ENCODE results near the gene FRA10AC1. TPM values are rescaled to one million over a fixed set of nuclear protein-coding genes. Genes with fewer than 3 reads are reported as not detected.

Gene FRA10AC1
- total RNA-seq, 1 experiment from 2014 or later, result 20.3 TPM

- Histone ChIP-seq H3K4me3 (ENCODE audit: low read depth in 2 of 2, low read length in 2 of 2) (peak overlapping the region; percentile 58 to 85), H3K36me3 (ENCODE audit: control insufficient read depth, insufficient read depth, low read length) (peaks cover 13% of the 10 kb centered on the region), H3K27ac (ENCODE audit: low read length) (peak overlapping the region; percentile 91), H3K4me1 (ENCODE audit: control insufficient read depth, insufficient read depth, low read length) (peaks cover 9% of the 10 kb centered on the region; the same call in 1 of the 2 replicates), H3K9me3 (ENCODE audit: control insufficient read depth, insufficient read depth, low read depth, low read length) (no peaks in the 10 kb centered on the region), H3K27me3 (ENCODE audit: control insufficient read depth, insufficient read depth, low read length) (no peaks in the 10 kb centered on the region; the same call in 1 of the 2 replicates)
- CTCF ChIA-PET, result interaction anchor here (0.7 to 2.4 kb wide), 2 partner anchors 10 to 113 kb away, joined by 3 to 9 read pairs; no protein-coding TSS in a partner anchor
- intact Hi-C loops (cut with micrococcal nuclease; ENCODE audit: unreplicated experiment), result loop anchor here (2.0 kb wide), 1 partner anchor 112 kb away; no protein-coding TSS in a partner anchor
- in situ Hi-C loops (cut with HindIII; ENCODE audit: low pct_unique_long_range_greater_than_20kb, low sequenced_read_pairs), result no loop called here
- DNase-seq (ENCODE audit: low read depth, low spot score), result no peak
- BruUV-seq (replicated peaks), result no TSS peak
- no peak for ATAC-seq
- POLR2A ChIA-PET, result no interaction called here
- no peak for TF ChIP-seq POLR2AphosphoS5 (IDR thresholded peaks at IDR 0.05; ENCODE audit: low read depth, low read length)
- no peak for TF ChIP-seq TCF7L2 (IDR thresholded peaks at IDR 0.05; ENCODE audit: low read depth, low read length)
- no peak for TF ChIP-seq SIN3A (IDR thresholded peaks at IDR 0.05; ENCODE audit: borderline replicate concordance, insufficient read depth, low read depth, low read length)
- no peak for TF ChIP-seq CTCF (IDR thresholded peaks at IDR 0.05)
- no peak for TF ChIP-seq REST (IDR thresholded peaks at IDR 0.05; ENCODE audit: insufficient read depth in 1 of 2, low read depth in 2 of 2, low read length in 1 of 2)
Measured at GRCh38 chr10:93703066-93703465, 674 bp upstream of the FRA10AC1 start.

GRCh38 chr10:93701866-93702209 lies 554 bp downstream of the FRA10AC1 start:
- ATAC-seq (no peak), DNase-seq (ENCODE audit: low read depth, low spot score) (no peak)
- in situ Hi-C loops (cut with HindIII; ENCODE audit: low pct_unique_long_range_greater_than_20kb, low sequenced_read_pairs), result no loop called here
- peaks cover 16% of the 10 kb centered on the region for H3K36me3 ChIP-seq (ENCODE audit: control insufficient read depth, insufficient read depth, low read length)
- H3K4me1 ChIP-seq (ENCODE audit: control insufficient read depth, insufficient read depth, low read length), result peaks cover 9% of the 10 kb centered on the region; the same call in 1 of the 2 replicates
- H3K4me3 ChIP-seq (ENCODE audit: low read depth in 2 of 2, low read length in 2 of 2), result peak overlapping the region; percentile 58 to 85
- H3K27me3 ChIP-seq (ENCODE audit: control insufficient read depth, insufficient read depth, low read length), result no peaks in the 10 kb centered on the region
- BruUV-seq (replicated peaks), result TSS peak; percentile 90
- intact Hi-C loops (cut with micrococcal nuclease; ENCODE audit: unreplicated experiment), result loop anchor here (2.0 kb wide), 1 partner anchor 113 kb away; no protein-coding TSS in a partner anchor
- H3K27ac ChIP-seq (ENCODE audit: low read length), result peak overlapping the region; percentile 78
- TF ChIP-seq TCF7L2 (IDR thresholded peaks at IDR 0.05; ENCODE audit: low read depth, low read length) (no peak), CTCF (IDR thresholded peaks at IDR 0.05) (no peak), SIN3A (IDR thresholded peaks at IDR 0.05; ENCODE audit: borderline replicate concordance, insufficient read depth, low read depth, low read length) (no peak), REST (IDR thresholded peaks at IDR 0.05; ENCODE audit: insufficient read depth in 1 of 2, low read depth in 2 of 2, low read length in 1 of 2) (no peak)
- H3K9me3 ChIP-seq (ENCODE audit: control insufficient read depth, insufficient read depth, low read depth, low read length), result no peaks in the 10 kb centered on the region
- CTCF ChIA-PET, result interaction anchor here (0.6 to 2.4 kb wide), 3 partner anchors 27 to 147 kb away, joined by 3 to 9 read pairs (median 3); no protein-coding TSS in a partner anchor
- POLR2A ChIA-PET, result interaction anchor here (0.6 kb wide), 1 partner anchor 256 kb away, joined by 4 read pairs; no protein-coding TSS in a partner anchor

Data from Panc1 (cell line).